Fibroblast of skin of back (primary cell): ENCODE data around the gene LMCD1. TPM values are rescaled to one million over a fixed set of nuclear protein-coding genes. Genes with fewer than 3 reads are reported as not detected.

Experiments used
- DNase-seq: peaks from one replicate; pipeline ENCODE4 v3.0.0-alpha.2; 2013
- polyA plus RNA-seq, 2 experiments: library from polyadenylated mRNA; unstranded; fragments of 120-200 nt; gene quantifications; one replicate each; pipeline ENCODE4 v1.2.1, GENCODE V29; 2013; ENCODE audit not compliant: insufficient read length in 2 of 2

LMCD1 gene
- polyA plus RNA-seq (2013, experiment 1 of 2; ENCODE audit: insufficient read length) = 20.2 TPM
- 50.1 TPM for polyA plus RNA-seq (2013, experiment 2 of 2; ENCODE audit: insufficient read length)

DNA sequence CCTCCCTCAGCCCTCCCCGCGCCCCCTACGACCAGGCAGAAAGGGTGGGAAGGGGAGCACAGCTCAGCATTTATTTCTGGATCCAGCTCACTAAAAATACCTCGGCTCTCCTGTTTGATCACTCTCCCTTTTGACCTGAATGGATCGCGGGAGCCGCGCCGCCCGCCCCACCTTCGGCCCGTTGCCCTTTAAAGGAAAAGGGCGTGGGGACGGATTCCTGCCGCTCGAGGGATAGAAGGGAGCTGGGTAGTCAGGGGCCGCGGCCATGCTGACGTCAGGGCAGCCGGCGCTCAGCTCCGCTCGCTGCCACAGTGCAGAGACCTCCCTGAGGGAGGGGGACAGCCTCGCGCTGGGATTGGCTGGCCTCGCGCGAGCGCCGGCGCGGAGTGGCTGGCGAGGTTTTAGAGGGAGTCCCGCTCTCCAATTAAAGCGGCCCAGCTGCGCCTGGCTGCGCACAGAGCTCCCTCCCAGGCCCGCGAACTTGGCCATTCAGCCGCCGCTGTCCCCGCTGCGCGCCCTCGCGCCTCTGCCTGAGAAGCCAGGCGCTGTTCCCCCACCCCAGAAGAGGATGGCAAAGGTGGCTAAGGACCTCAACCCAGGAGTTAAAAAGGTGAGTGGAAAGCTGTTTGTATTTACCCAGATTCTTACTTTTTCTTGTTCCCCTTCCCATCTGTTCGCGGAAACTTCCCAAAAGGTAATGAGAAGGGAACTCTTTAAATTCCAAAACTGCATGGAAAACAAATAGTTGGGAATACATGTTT lies at the start of gene LMCD1:
Gene LMCD1, plus strand, starts transcription at position 453 of the 761 bp plus-strand sequence. Its CDS starts 116 bp downstream, at position 569.
- peak; percentile 97 for DNase-seq

- no peak for DNase-seq
These were observed 49.5 kb upstream of the LMCD1 start for GRCh38 chr3:8452112-8452511.

DNA sequence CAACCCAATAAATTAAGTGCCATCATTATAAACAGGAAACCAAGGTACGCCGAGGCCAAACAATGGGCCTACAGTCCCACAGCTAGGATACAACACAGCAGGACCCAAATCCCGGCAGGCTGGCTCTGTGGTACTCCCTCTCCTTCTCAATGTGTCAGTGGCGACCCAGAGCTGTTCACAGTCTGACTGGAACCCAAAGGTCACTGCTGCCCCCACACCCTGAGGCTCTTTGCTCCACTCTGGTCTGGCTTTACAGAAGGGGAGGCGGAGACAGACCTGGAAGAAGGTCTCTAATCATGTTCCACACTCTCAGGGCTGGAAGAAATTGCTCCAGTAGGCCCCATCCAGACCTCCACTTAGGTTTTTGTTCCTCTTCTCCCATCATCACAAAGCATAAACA lies 48.5 kb upstream of the LMCD1 start:
- DNase-seq = no peak

DNA sequence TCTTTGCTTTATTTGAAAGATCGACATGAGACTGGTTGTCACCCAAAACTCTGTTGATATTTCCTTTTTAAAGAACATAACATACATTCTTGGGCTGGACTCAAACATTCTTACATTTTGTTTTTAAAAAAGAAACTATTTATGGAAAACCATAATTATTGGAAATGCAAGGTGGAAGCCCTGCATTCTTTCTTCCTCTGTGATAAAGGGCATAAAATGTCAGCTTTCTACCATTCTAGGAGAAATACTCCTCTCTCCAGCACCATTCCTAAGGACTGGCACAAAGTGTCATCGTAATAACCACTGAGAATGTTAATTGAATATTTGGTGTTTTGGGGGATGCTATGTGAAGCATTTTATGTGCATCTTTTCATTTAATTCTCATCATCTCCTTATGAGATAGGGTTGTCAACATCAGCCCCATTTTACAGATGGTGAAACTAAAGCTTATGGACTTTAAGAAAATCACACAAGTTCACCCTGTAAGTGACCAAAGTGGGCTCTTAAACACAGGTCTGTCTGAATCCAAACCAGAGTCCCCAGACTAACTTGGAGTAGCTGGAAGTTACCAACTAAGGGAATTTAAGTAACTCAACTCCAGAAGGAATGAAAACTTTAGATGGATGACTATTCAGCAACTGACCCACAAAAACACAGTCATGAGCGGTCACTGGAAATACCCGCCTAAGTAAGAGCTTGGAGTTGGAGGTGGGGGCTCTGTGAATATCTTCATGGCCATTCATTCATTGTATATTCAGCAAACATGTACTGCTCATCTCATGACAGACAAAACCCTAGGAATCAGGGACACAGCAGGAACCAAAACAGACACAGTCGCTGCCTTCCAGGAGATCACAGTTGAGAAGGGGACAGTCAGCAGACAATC lies 45.9 kb upstream of the LMCD1 start:
- peak; percentile 84 for DNase-seq

DNA sequence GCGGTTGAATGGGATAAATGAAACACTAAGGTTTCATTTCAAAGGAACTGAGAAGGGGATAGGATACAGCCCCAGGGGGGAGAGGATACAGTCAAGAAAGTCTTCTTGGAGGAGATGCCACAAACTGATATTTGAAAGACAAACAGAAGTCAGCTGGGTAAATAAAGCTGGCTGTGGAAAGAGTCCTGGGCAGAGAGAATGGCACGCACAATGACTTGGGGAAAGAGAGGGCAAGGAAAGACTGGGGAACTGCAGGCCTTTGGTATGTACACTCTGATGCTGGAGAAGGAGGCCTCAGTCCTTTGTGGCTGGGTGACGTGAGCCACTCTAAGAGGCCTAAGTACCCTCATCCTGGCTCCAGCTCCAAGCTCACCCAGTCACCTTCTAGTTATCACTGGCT lies 45.2 kb upstream of the LMCD1 start:
- no peak for DNase-seq

DNA sequence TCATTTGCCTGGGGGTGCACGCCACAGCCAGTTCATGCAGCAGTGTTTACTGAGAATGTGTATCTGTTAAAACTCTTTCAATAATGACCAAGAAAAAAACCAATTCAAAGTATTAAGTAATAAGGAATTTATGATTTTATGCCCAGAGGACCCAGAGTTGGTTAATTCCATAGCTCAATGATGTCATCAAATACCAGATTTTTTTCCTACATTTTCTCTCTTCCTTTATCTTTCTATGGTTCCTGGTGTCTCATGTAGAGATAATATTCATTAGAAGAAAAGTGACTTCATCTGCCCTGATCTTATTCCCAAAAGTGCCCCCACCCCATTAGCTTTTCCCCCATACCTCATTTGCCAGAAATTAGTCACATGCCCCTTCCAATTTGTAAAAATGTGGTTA lies 44.6 kb upstream of the LMCD1 start:
- DNase-seq = peak; percentile 85

GRCh38 chr3:8458238-8458661 lies 43.4 kb upstream of the LMCD1 start:
- DNase-seq = peak; percentile 85

- peak; percentile 96 for DNase-seq
These were observed 42.9 kb upstream of the LMCD1 start for GRCh38 chr3:8458711-8459110.

GRCh38 chr3:8460050-8460708 lies 41.4 kb upstream of the LMCD1 start:
- no peak for DNase-seq

GRCh38 chr3:8460815-8461456 lies 40.7 kb upstream of the LMCD1 start:
- peak; percentile 92 for DNase-seq

DNA sequence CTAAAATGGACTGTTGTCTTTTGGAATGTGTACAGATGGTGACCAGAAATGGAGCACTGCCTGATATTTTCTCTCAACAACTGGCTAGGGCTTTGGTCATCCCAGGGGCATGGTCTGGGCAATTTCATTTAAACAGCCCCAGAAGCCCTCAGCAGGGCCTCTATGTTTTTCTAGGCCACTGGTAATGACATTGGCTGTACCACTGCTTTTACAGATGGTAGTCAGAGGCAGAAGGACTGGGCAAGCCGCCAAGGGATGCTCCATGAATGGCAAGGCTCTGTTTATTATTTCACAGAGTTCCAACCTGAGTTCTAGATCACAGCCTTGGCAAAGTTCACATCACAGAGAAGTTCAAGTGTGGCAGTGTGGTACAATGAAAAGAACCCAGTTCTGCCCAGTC lies 37.0 kb upstream of the LMCD1 start:
- no peak for DNase-seq

DNA sequence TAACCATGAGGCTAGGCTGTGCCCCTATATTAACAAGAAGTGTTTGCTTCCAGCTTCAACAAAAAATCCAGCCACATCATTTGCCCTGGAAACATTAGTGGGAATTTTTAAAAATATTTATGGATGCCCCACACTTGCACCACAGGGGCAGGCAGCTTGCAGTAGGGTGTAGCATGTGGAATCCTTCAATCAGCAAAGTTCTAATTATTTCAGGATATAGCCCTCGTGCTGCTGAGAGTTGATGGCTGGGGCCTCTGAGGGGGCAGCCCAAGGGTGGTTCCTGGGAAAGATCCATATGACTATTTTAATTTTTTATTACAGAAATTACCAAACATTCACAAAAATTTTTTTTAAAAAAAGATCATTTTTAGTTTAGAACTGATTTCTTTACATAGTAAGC lies 35.1 kb upstream of the LMCD1 start:
- DNase-seq = no peak

- no peak for DNase-seq
These were observed 30.8 kb upstream of the LMCD1 start for GRCh38 chr3:8470801-8471200.

DNA sequence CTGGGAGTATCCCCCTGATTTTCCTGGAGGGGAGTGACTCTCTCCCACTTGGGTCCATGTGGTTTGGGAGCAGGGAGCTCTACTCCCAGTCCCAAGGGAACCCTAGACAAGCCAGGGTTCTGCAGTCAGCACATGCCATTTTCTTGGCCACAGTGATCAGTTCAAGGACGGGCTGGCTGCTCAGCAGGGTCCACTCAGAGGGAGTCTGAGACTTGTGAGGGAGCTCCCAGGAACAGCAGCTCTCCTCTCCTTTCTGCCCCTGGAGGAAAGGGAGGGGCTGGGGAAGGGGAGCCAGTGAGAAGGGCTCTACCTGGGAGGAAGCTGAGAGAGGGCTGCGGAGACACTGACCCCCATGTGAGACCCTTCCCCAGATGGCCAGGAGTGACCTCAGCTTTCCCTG lies 29.1 kb upstream of the LMCD1 start:
- DNase-seq = no peak

- DNase-seq = no peak
These were observed 28.6 kb upstream of the LMCD1 start for GRCh38 chr3:8473029-8473428.

- no peak for DNase-seq
These were observed 27.6 kb upstream of the LMCD1 start for GRCh38 chr3:8473990-8474389.

GRCh38 chr3:8474991-8475390 lies 26.6 kb upstream of the LMCD1 start:
- DNase-seq = no peak

GRCh38 chr3:8480699-8481098 lies 20.9 kb upstream of the LMCD1 start:
- DNase-seq = no peak

DNA sequence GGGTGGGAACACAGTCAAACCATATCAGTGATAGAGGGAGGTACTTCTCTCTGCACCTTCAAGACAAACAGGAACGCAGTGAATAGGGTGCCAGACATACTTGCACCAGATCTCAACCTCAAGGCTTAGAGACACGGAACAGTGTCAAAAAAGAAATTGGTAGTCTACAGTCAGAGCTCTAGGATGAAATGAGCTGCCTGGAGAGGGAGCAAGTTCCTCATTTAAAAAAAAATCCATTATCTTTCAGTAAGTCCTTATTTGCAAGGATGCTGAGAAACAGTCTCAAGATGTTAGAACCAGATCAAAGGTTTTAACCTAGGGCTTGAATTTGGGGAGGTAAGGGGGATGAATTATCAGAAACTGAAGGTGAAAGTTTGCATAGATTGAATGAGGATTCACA lies 20.2 kb upstream of the LMCD1 start:
- no peak for DNase-seq

DNA sequence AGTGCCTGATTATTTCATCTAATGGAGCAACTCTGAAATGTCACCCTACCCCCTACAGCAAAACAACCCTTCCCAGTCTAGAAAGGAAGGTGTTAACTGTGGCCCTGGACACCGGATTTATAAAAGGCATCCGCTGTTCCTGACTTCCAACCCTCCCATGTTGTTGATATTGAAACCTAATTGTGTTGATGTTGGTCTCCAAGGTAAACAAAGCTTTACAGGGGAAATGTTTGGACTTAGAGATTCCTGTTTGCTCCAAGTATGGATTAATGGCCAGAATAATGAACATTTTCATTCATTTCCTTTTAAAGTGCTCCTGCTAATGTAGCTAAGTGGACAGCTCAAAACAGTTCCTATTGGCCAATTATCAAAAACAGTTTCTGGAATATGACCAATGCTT lies 19.4 kb upstream of the LMCD1 start:
- DNase-seq = no peak

GRCh38 chr3:8482960-8483665 lies 18.5 kb upstream of the LMCD1 start:
- DNase-seq = peak; percentile 99
